Cardiac muscle cell (in vitro differentiated cells and primary cell): ENCODE data around the gene SLC46A2. TPM values are rescaled to one million over a fixed set of nuclear protein-coding genes. Genes with fewer than 3 reads are reported as not detected.

Experiments
- DNase-seq, 2 donors: peaks; one replicate each; pipeline versions ENCODE4 v3.0.0 to v3.0.0-alpha.2; 2010 to 2017; ENCODE audit warnings: low read depth in 1 of 2, low spot score in 1 of 2
- H3K27ac ChIP-seq: fragments of 200-600 bp; sonication (generic); 2 replicates; pipeline ENCODE4 v1.5.1; 2016
- H3K27me3 ChIP-seq: fragments of 200-600 bp; sonication (generic); 2 replicates; pipeline ENCODE4 v1.6.0; 2016; ENCODE audit warnings: control low read depth
- H3K36me3 ChIP-seq: fragments of 200-600 bp; sonication (generic); 2 replicates; pipeline ENCODE4 v1.5.1; 2016; ENCODE audit warnings: control low read depth
- H3K4me1 ChIP-seq: fragments of 200-600 bp; sonication (generic); 2 replicates; pipeline ENCODE4 v1.8.1; 2017; ENCODE audit warnings: low read depth, mild to moderate bottlenecking, mixed run types
- H3K4me3 ChIP-seq: fragments of 200-600 bp; sonication (generic); 2 replicates; pipeline ENCODE4 v1.5.1; 2016; ENCODE audit warnings: mild to moderate bottlenecking
- H3K9me3 ChIP-seq: fragments of 200-600 bp; sonication (generic); 2 replicates; pipeline ENCODE4 v1.5.1; 2017; ENCODE audit warnings: low read depth, mild to moderate bottlenecking, control low read depth
- polyA plus RNA-seq: library from polyadenylated mRNA; unstranded; fragments of >200 nt; fragmentation: Nextera tagmentation; extraction: Ambion mirVana; gene quantifications from 2 replicates; pipeline ENCODE4 v1.2.1, GENCODE V29; 2016
- total RNA-seq: library from RNA; depleted of rRNA; stranded (reverse); fragments of >200 nt; gene quantifications from 2 replicates; pipeline ENCODE4 v1.2.3, GENCODE V29; 2016
- TF ChIP-seq, protein P1 (sequence below): IDR thresholded peaks from 2 replicates; pipeline ENCODE4 v1.5.1; 2012; ENCODE audit warnings: low read depth, mild to moderate bottlenecking, low read length

Gene SLC46A2
- total and polyA plus RNA-seq, 2 experiments from 2014 or later: not detected

GRCh38 chr9:112863746-112864145 lies 26.9 kb downstream of the SLC46A2 start:
- Histone ChIP-seq H3K4me1 (peaks cover 13% of the 10 kb centered on the region), H3K9me3 (no peaks in the 10 kb centered on the region), H3K27me3 (no peaks in the 10 kb centered on the region), H3K36me3 (no peaks in the 10 kb centered on the region), H3K4me3 (no peak overlapping the region), H3K27ac (no peak overlapping the region)
- TF ChIP-seq, protein P1, sequence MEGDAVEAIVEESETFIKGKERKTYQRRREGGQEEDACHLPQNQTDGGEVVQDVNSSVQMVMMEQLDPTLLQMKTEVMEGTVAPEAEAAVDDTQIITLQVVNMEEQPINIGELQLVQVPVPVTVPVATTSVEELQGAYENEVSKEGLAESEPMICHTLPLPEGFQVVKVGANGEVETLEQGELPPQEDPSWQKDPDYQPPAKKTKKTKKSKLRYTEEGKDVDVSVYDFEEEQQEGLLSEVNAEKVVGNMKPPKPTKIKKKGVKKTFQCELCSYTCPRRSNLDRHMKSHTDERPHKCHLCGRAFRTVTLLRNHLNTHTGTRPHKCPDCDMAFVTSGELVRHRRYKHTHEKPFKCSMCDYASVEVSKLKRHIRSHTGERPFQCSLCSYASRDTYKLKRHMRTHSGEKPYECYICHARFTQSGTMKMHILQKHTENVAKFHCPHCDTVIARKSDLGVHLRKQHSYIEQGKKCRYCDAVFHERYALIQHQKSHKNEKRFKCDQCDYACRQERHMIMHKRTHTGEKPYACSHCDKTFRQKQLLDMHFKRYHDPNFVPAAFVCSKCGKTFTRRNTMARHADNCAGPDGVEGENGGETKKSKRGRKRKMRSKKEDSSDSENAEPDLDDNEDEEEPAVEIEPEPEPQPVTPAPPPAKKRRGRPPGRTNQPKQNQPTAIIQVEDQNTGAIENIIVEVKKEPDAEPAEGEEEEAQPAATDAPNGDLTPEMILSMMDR: no peak
- no peak for DNase-seq

DNA sequence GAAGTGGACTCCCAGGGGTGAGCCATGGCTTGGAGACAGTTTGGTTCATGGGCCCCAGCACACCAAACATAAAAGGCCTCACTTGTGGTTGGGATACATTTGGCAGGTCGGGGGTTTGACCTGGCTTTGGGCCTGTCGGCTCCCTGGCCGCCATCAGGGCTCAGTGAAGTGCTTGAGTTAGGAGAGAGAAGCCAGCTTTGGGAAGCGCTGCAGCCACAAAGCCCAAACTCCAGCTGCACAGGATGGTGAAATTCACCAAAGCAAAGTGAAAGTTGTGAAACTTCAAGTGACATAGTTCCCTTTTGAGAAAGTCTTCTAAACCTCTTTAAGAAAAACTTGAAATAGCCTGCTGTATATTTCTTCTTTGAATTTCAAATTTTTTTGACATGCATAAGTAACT lies 27.5 kb downstream of the SLC46A2 start:
- H3K27ac ChIP-seq: no peak overlapping the region
- H3K4me3 ChIP-seq: no peak overlapping the region
- H3K9me3 ChIP-seq: no peaks in the 10 kb centered on the region
- TF ChIP-seq, protein P1: no peak
- peak in 1 of 2 donors; percentile 75 for DNase-seq
- H3K4me1 ChIP-seq: peaks cover 13% of the 10 kb centered on the region
- no peaks in the 10 kb centered on the region for H3K36me3 ChIP-seq
- H3K27me3 ChIP-seq: no peaks in the 10 kb centered on the region

GRCh38 chr9:112861638-112862555 lies 28.8 kb downstream of the SLC46A2 start:
- peaks cover 13% of the 10 kb centered on the region for H3K4me1 ChIP-seq
- no peaks in the 10 kb centered on the region for H3K27me3 ChIP-seq
- TF ChIP-seq, protein P1: no peak
- peak in 1 of 2 donors; percentile 73 for DNase-seq
- H3K9me3 ChIP-seq: no peaks in the 10 kb centered on the region
- H3K4me3 ChIP-seq: no peak overlapping the region
- no peak overlapping the region for H3K27ac ChIP-seq
- no peaks in the 10 kb centered on the region for H3K36me3 ChIP-seq

GRCh38 chr9:112861155-112861554 lies 29.5 kb downstream of the SLC46A2 start:
- Histone ChIP-seq H3K27me3 (no peaks in the 10 kb centered on the region), H3K4me1 (peaks cover 13% of the 10 kb centered on the region), H3K9me3 (no peaks in the 10 kb centered on the region), H3K36me3 (no peaks in the 10 kb centered on the region), H3K27ac (peak overlapping the region; percentile 27), H3K4me3 (no peak overlapping the region)
- DNase-seq: no peak
- TF ChIP-seq, protein P1: no peak

- Histone ChIP-seq H3K4me1 (peaks cover 13% of the 10 kb centered on the region), H3K27me3 (no peaks in the 10 kb centered on the region), H3K4me3 (no peak overlapping the region), H3K36me3 (no peaks in the 10 kb centered on the region), H3K27ac (no peak overlapping the region), H3K9me3 (no peaks in the 10 kb centered on the region)
- DNase-seq: no peak
- TF ChIP-seq, protein P1: no peak
These were observed 30.2 kb downstream of the SLC46A2 start for GRCh38 chr9:112860451-112860850.
